Neural progenitor cell (in vitro differentiated cells): ENCODE measurements around the gene TTLL5. TPM values are rescaled to one million over a fixed set of nuclear protein-coding genes. Genes with fewer than 3 reads are reported as not detected.

ENCODE experiments used
- DNase-seq: peaks from one replicate; pipeline ENCODE4 v3.0.0-alpha.2; 2016; ENCODE audit warnings: low spot score
- H2AFZ ChIP-seq: fragments of 200-600 bp; sonication (generic); replicated peaks from 2 replicates; pipeline ENCODE4 v1.6.1; 2016; ENCODE audit warnings: antibody characterized with exemption
- H3F3A ChIP-seq: fragments of 200-600 bp; sonication (generic); 2 replicates; pipeline ENCODE4 v1.6.1; 2016; ENCODE audit warnings: antibody characterized with exemption, low read depth
- H3K27ac ChIP-seq: fragments of 200-600 bp; sonication (generic); 2 replicates; pipeline ENCODE4 v1.5.1; 2016; ENCODE audit warnings: mild to moderate bottlenecking
- H3K27me3 ChIP-seq: fragments of 200-600 bp; sonication (generic); 2 replicates; pipeline ENCODE4 v1.6.1; 2016; ENCODE audit warnings: mild to moderate bottlenecking, moderate library complexity
- H3K36me3 ChIP-seq: fragments of 200-600 bp; sonication (generic); 2 replicates; pipeline ENCODE4 v1.5.1; 2016
- H3K4me1 ChIP-seq: fragments of 200-600 bp; sonication (generic); 2 replicates; pipeline ENCODE4 v1.6.1; 2016; ENCODE audit warnings: mixed run types
- H3K4me2 ChIP-seq: fragments of 200-600 bp; sonication (generic); 2 replicates; pipeline ENCODE4 v1.6.1; 2016
- H3K4me3 ChIP-seq: fragments of 200-600 bp; sonication (generic); 2 replicates; pipeline ENCODE4 v1.5.1; 2016
- H3K79me2 ChIP-seq: fragments of 200-600 bp; sonication (generic); 2 replicates; pipeline ENCODE4 v1.6.1; 2016; ENCODE audit warnings: low read depth
- H3K9ac ChIP-seq: fragments of 200-600 bp; sonication (generic); 2 replicates; pipeline ENCODE4 v1.6.1; 2016
- H3K9me3 ChIP-seq: fragments of 200-600 bp; sonication (generic); 2 replicates; pipeline ENCODE4 v1.5.1; 2016; ENCODE audit warnings: low read depth
- H4K20me1 ChIP-seq: fragments of 200-600 bp; sonication (generic); 2 replicates; pipeline ENCODE4 v1.6.1; 2016; ENCODE audit warnings: low read depth
- H3K27ac Mint-ChIP-seq: 3 replicates; pipeline ENCODE4 v1.8.0; 2021; ENCODE audit warnings: mixed read lengths
- H3K27me3 Mint-ChIP-seq: 2 replicates; pipeline ENCODE4 v1.8.0; 2022; ENCODE audit warnings: low read depth, mild to moderate bottlenecking, inconsistent platforms, moderate library complexity, mixed read lengths; ENCODE audit not compliant: insufficient read depth
- H3K36me3 Mint-ChIP-seq: 3 replicates; pipeline ENCODE4 v1.8.0; 2021; ENCODE audit warnings: mixed read lengths
- H3K4me1 Mint-ChIP-seq: 3 replicates; pipeline ENCODE4 v1.8.0; 2021; ENCODE audit warnings: mixed read lengths
- H3K4me3 Mint-ChIP-seq: 3 replicates; pipeline ENCODE4 v1.8.0; 2021; ENCODE audit warnings: mild to moderate bottlenecking, moderate library complexity, mixed read lengths
- H3K9me3 Mint-ChIP-seq: 3 replicates; pipeline ENCODE4 v1.8.0; 2020; ENCODE audit warnings: mixed read lengths
- CTCF ChIP-seq: fragments of 200-600 bp; sonication (generic); IDR thresholded peaks from 2 replicates; pipeline ENCODE4 v1.5.1; 2017; ENCODE audit warnings: antibody characterized with exemption, mild to moderate bottlenecking
- EZH2 ChIP-seq: fragments of 200-600 bp; sonication (generic); IDR thresholded peaks from 2 replicates; pipeline ENCODE4 v1.6.1; 2017; ENCODE audit warnings: antibody characterized with exemption, mild to moderate bottlenecking, moderate library complexity
- EZH2phosphoT487 ChIP-seq: fragments of 200-600 bp; sonication (generic); IDR thresholded peaks from 2 replicates; pipeline ENCODE4 v1.6.1; 2017; ENCODE audit warnings: antibody characterized with exemption
- total RNA-seq: library from RNA; depleted of rRNA; stranded (reverse); fragments of >200 nt; gene quantifications from 2 replicates; pipeline ENCODE4 v1.2.3, GENCODE V29; 2015; ENCODE audit warnings: low replicate concordance

TTLL5 gene
- total RNA-seq, 1 donor from 2014 or later = 61.4 TPM

- Histone ChIP-seq H3K9me3 (no peaks in the 10 kb centered on the region), H3F3A (no peaks in the 10 kb centered on the region), H3K79me2 (no peaks in the 10 kb centered on the region), H2AFZ (no peak overlapping the region), H3K4me3 (no peak overlapping the region), H3K4me1 (peaks cover 8% of the 10 kb centered on the region), H3K36me3 (no peaks in the 10 kb centered on the region), H3K4me2 (no peak overlapping the region), H4K20me1 (no peaks in the 10 kb centered on the region), H3K27ac (no peak overlapping the region), H3K9ac (no peak overlapping the region), H3K27me3 (no peaks in the 10 kb centered on the region)
- no peak overlapping the region for H3K4me3 Mint-ChIP-seq
- no peaks in the 10 kb centered on the region for H3K27me3 Mint-ChIP-seq
- H3K36me3 Mint-ChIP-seq = peaks cover 2% of the 10 kb centered on the region
- TF ChIP-seq EZH2 (no peak), CTCF (no peak), EZH2phosphoT487 (no peak)
- H3K9me3 Mint-ChIP-seq = peaks cover 9% of the 10 kb centered on the region
- no peak overlapping the region for H3K27ac Mint-ChIP-seq
- no peak for DNase-seq
- peaks cover 11% of the 10 kb centered on the region for H3K4me1 Mint-ChIP-seq
These were observed 45.8 kb upstream of the TTLL5 start for GRCh38 chr14:75615200-75615599.

GRCh38 chr14:75619548-75619947 lies 41.5 kb upstream of the TTLL5 start:
- no peaks in the 10 kb centered on the region for H3F3A ChIP-seq
- no peak overlapping the region for H3K4me3 ChIP-seq
- H3K9me3 Mint-ChIP-seq = peaks cover under 1% of the 10 kb centered on the region
- no peaks in the 10 kb centered on the region for H3K27me3 Mint-ChIP-seq
- H3K27ac Mint-ChIP-seq = no peak overlapping the region
- H3K27me3 ChIP-seq = no peaks in the 10 kb centered on the region
- TF ChIP-seq EZH2 = no peak
- TF ChIP-seq CTCF = no peak
- TF ChIP-seq EZH2phosphoT487 = no peak
- no peak overlapping the region for H3K9ac ChIP-seq
- H3K36me3 Mint-ChIP-seq = no peaks in the 10 kb centered on the region
- H3K36me3 ChIP-seq = no peaks in the 10 kb centered on the region
- H3K79me2 ChIP-seq = no peaks in the 10 kb centered on the region
- no peak overlapping the region for H3K4me2 ChIP-seq
- no peak overlapping the region for H3K4me3 Mint-ChIP-seq
- H3K27ac ChIP-seq = no peak overlapping the region
- no peak for DNase-seq
- H3K9me3 ChIP-seq = no peaks in the 10 kb centered on the region
- H3K4me1 Mint-ChIP-seq = peaks cover 2% of the 10 kb centered on the region
- no peaks in the 10 kb centered on the region for H4K20me1 ChIP-seq
- H3K4me1 ChIP-seq = peaks cover 4% of the 10 kb centered on the region
- H2AFZ ChIP-seq = no peak overlapping the region

GRCh38 chr14:75625034-75625433 lies 36.0 kb upstream of the TTLL5 start:
- Histone ChIP-seq H3K4me2 (no peak overlapping the region), H3K27me3 (no peaks in the 10 kb centered on the region), H4K20me1 (no peaks in the 10 kb centered on the region), H3K79me2 (no peaks in the 10 kb centered on the region), H3K27ac (no peak overlapping the region), H3K36me3 (no peaks in the 10 kb centered on the region), H3K9me3 (no peaks in the 10 kb centered on the region), H3K4me3 (no peak overlapping the region), H3F3A (no peaks in the 10 kb centered on the region), H3K9ac (no peak overlapping the region), H2AFZ (no peak overlapping the region), H3K4me1 (peaks cover 2% of the 10 kb centered on the region)
- TF ChIP-seq CTCF (no peak), EZH2phosphoT487 (no peak), EZH2 (no peak)
- DNase-seq = no peak
- Mint-ChIP-seq H3K27me3 (peaks cover 2% of the 10 kb centered on the region), H3K4me1 (no peaks in the 10 kb centered on the region), H3K27ac (no peak overlapping the region), H3K4me3 (no peak overlapping the region), H3K9me3 (no peaks in the 10 kb centered on the region), H3K36me3 (no peaks in the 10 kb centered on the region)

GRCh38 chr14:75626396-75626795 lies 34.6 kb upstream of the TTLL5 start:
- peaks cover 11% of the 10 kb centered on the region for H3F3A ChIP-seq
- TF ChIP-seq EZH2 (no peak), CTCF (no peak), EZH2phosphoT487 (no peak)
- H3K4me3 Mint-ChIP-seq = no peak overlapping the region
- H3K9me3 ChIP-seq = no peaks in the 10 kb centered on the region
- peaks cover 11% of the 10 kb centered on the region for H3K4me1 ChIP-seq
- H3K4me1 Mint-ChIP-seq = peaks cover 6% of the 10 kb centered on the region
- no peaks in the 10 kb centered on the region for H3K79me2 ChIP-seq
- H3K27ac ChIP-seq = no peak overlapping the region
- no peaks in the 10 kb centered on the region for H3K9me3 Mint-ChIP-seq
- H3K27me3 Mint-ChIP-seq = peaks cover 2% of the 10 kb centered on the region
- no peaks in the 10 kb centered on the region for H3K36me3 ChIP-seq
- no peaks in the 10 kb centered on the region for H4K20me1 ChIP-seq
- no peaks in the 10 kb centered on the region for H3K27me3 ChIP-seq
- no peak overlapping the region for H3K4me3 ChIP-seq
- no peak overlapping the region for H3K9ac ChIP-seq
- H2AFZ ChIP-seq = no peak overlapping the region
- no peak overlapping the region for H3K4me2 ChIP-seq
- no peak overlapping the region for H3K27ac Mint-ChIP-seq
- DNase-seq = no peak
- no peaks in the 10 kb centered on the region for H3K36me3 Mint-ChIP-seq
